SK-N-SH treated with all-trans-retinoic acid at 6 μM for 48 hours (cell line): Measurements from ENCODE around the gene SCUBE2.

Experiments used
- OSR1 ChIP-seq: fragments of 250-450 bp; sonication (Bioruptor Pico); IDR thresholded peaks from 2 replicates; pipeline ENCODE4 v1.8.0; 2022; ENCODE audit warnings: moderate library complexity, mild to moderate bottlenecking, inconsistent platforms
- TF ChIP-seq, protein P1 (sequence below): fragments of 250-450 bp; sonication (Bioruptor Pico); IDR thresholded peaks from 2 replicates; pipeline ENCODE4 v1.5.1; 2021; ENCODE audit warnings: mild to moderate bottlenecking, moderate library complexity

DNA sequence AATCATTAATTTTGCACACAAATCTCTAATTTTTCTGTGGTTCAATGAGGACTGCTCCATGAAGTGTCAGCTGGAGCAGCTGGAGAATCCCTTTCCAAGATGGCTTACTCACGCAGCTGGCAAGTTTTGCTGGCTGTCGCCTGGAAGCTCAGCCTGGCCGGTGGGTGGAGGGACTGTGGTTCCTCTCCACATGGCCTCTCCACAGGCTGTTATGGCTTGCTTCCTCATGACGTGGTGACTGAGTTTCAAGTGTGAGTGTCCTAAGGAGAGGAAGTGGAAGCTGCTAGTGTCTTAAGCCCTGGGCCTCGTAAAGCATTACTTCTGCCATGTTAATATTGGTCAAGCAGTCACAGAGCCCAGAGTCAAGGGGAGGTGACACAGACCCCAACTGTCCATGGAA, 73.6 kb downstream of the SCUBE2 start:
- TF ChIP-seq, protein P1, sequence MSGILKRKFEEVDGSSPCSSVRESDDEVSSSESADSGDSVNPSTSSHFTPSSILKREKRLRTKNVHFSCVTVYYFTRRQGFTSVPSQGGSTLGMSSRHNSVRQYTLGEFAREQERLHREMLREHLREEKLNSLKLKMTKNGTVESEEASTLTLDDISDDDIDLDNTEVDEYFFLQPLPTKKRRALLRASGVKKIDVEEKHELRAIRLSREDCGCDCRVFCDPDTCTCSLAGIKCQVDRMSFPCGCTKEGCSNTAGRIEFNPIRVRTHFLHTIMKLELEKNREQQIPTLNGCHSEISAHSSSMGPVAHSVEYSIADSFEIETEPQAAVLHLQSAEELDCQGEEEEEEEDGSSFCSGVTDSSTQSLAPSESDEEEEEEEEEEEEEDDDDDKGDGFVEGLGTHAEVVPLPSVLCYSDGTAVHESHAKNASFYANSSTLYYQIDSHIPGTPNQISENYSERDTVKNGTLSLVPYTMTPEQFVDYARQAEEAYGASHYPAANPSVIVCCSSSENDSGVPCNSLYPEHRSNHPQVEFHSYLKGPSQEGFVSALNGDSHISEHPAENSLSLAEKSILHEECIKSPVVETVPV (CRISPR knock-in tag) = no peak
- TF ChIP-seq OSR1 (CRISPR knock-in tag) = no peak
